ENCODE measurements around the gene POU2F1. TPM values are rescaled to one million over a fixed set of nuclear protein-coding genes. Genes with fewer than 3 reads are reported as not detected.
A peak's percentile ranks its signal among the peaks of the same experiment; 100 is the strongest.

The POU2F1 gene
- total RNA-seq, 4 donors from 2014 or later: 8.7 to 34.0 (median 9.6) TPM

DNA sequence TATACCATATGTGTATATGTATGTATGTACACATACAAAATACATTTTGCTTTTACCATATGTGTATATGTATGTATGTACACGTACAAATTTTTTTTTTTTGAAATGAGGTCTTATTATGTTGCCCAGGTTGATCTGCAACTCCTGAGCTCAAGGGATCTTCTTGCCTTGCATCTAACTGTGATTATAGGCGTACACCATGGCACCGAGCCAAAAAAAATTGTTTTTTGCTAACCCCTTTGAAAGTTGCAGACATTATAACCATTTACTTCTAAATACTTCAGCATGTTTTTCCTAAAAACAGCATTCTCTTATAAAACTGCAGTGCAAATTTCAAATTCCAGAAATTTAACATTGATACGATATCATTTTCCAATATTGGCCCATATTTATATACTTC, 147.0 kb downstream of the POU2F1 start:
- intact Hi-C loops (cut with DNase I; ENCODE audit: low total_unique reads): no loop called here
- 79 to 84% methylated on average over 4 of the region's 4 CpGs for WGBS, 2 donors
- H3K4me3 ChIP-seq (ENCODE audit: low read depth, poor library complexity, severe bottlenecking): no peak overlapping the region
- DNase-seq (ENCODE audit: low spot score in 2 of 2): no peak
- TF ChIP-seq CTCF (IDR thresholded peaks at IDR 0.05) (no peak), POLR2A (IDR thresholded peaks at IDR 0.05) (no peak)

GRCh38 chr1:167369175-167369574, 148.5 kb downstream of the POU2F1 start:
- no peak overlapping the region for H3K4me3 ChIP-seq (ENCODE audit: low read depth, poor library complexity, severe bottlenecking)
- DNase-seq (ENCODE audit: low spot score in 2 of 2): no peak
- no peak for TF ChIP-seq CTCF (IDR thresholded peaks at IDR 0.05)
- no peak for TF ChIP-seq POLR2A (IDR thresholded peaks at IDR 0.05)
- intact Hi-C loops (cut with DNase I; ENCODE audit: low total_unique reads): no loop called here

GRCh38 chr1:167369933-167370332, 149.2 kb downstream of the POU2F1 start:
- intact Hi-C loops (cut with DNase I; ENCODE audit: low total_unique reads): no loop called here

DNA sequence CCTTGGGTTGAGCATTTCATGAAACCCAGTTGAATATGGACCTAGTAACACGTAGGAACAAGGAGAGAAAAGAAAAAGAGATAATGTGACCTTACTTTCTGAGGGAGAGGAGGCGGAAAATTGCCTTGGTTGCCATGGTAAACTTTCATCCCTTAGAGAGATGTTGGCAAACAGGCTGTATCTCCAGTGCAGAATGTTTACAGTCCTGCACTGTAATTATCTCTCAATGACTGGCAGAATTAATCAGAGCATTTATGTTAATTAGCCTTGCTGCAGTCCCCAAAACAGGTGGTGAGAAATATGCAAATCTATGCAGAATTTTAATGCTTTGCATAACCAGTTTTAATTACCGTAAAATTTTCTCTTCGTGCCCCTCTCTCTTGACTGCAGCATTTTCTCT, 150.3 kb downstream of the POU2F1 start:
- intact Hi-C loops (cut with DNase I; ENCODE audit: low total_unique reads): no loop called here
- H3K4me3 ChIP-seq (ENCODE audit: low read depth, poor library complexity, severe bottlenecking): no peak overlapping the region
- TF ChIP-seq POLR2A (IDR thresholded peaks at IDR 0.05) (no peak), CTCF (IDR thresholded peaks at IDR 0.05) (no peak)
- no peak for DNase-seq (ENCODE audit: low spot score in 2 of 2)
- 84 to 88% methylated on average over 4 of the region's 4 CpGs for WGBS, 2 donors

More at GRCh38 chr1:167369933-167370332, 149.2 kb downstream of the POU2F1 start:
- WGBS, 2 donors: 81 to 88% methylated on average over 4 of the region's 4 CpGs
- DNase-seq (ENCODE audit: low spot score in 2 of 2): no peak
- H3K4me3 ChIP-seq (ENCODE audit: low read depth, poor library complexity, severe bottlenecking): no peak overlapping the region
- TF ChIP-seq CTCF (IDR thresholded peaks at IDR 0.05) (no peak), POLR2A (IDR thresholded peaks at IDR 0.05) (no peak)

GRCh38 chr1:167373398-167373797, 152.7 kb downstream of the POU2F1 start:
- intact Hi-C loops (cut with DNase I; ENCODE audit: low total_unique reads): no loop called here
- no peak for DNase-seq (ENCODE audit: low spot score in 2 of 2)
- 46 to 73% methylated on average over 1 of the region's 1 CpG for WGBS, 2 donors
- no peak overlapping the region for H3K4me3 ChIP-seq (ENCODE audit: low read depth, poor library complexity, severe bottlenecking)
- TF ChIP-seq CTCF (IDR thresholded peaks at IDR 0.05) (no peak), POLR2A (IDR thresholded peaks at IDR 0.05) (no peak)

DNA sequence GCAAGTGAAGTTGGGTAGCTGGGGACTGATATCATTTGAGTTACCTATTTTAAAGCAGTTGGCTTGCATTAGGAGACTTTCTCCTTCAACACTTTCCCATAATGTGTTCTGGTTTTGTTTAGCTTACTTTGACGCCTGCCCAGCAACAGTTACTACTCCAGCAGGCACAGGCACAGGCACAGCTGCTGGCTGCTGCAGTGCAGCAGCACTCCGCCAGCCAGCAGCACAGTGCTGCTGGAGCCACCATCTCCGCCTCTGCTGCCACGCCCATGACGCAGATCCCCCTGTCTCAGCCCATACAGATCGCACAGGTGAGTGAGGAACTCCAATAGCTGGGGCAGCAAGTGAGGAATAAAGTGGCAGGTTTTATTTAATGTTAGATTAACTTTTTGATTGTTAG, 153.3 kb downstream of the POU2F1 start:
- TF ChIP-seq POLR2A (IDR thresholded peaks at IDR 0.05): no peak
- no peak for TF ChIP-seq CTCF (IDR thresholded peaks at IDR 0.05)
- peak in 1 of 2 donors; percentile 16 for DNase-seq (ENCODE audit: low spot score in 2 of 2)
- intact Hi-C loops (cut with DNase I; ENCODE audit: low total_unique reads): no loop called here
- 41 to 49% methylated on average over 6 of the region's 6 CpGs for WGBS, 2 donors
- H3K4me3 ChIP-seq (ENCODE audit: low read depth, poor library complexity, severe bottlenecking): no peak overlapping the region

Data from lower leg skin (tissue), 4 donors.